ENCODE data around the gene SNTG2. TPM values are rescaled to one million over a fixed set of nuclear protein-coding genes. Genes with fewer than 3 reads are reported as not detected.

The SNTG2 gene
- total and polyA plus RNA-seq, 10 donors, result 1.9 to 59.4 (median 18.3) TPM

- H3K4me1 ChIP-seq, result peaks cover 0 to 40% (median 0%) of the 10 kb centered on the region in 6 donors
- intact Hi-C loops (cut with DNase I; ENCODE audit: low total_unique reads), result no loop called here
- peaks cover 0 to 10% (median 0%) of the 10 kb centered on the region in 7 donors for H3K27me3 ChIP-seq (replicated peaks in 1 of 7)
- peaks cover 0 to 3% (median 0%) of the 10 kb centered on the region in 8 donors for H3K9me3 ChIP-seq
- no peak overlapping the region for H3K4me3 ChIP-seq
- DNase-seq, result no peak
- 62 to 89% (median 75%) methylated on average over 3 to 4 of the region's 4 CpGs for WGBS, 5 donors
- H3K27ac ChIP-seq, result no peak overlapping the region
- H3K36me3 ChIP-seq, result no peaks in the 10 kb centered on the region
- no peak for TF ChIP-seq POLR2A (IDR thresholded peaks at IDR 0.05)
- no peak for TF ChIP-seq CTCF (IDR thresholded peaks at IDR 0.05 in 8 of 11, conservative IDR thresholded peaks at IDR 0.05 in 3 of 11)
- no peak for TF ChIP-seq POLR2AphosphoS5 (IDR thresholded peaks at IDR 0.05)
Observed at GRCh38 chr2:1397350-1397749, 446.7 kb downstream of the SNTG2 start.

- H3K27ac ChIP-seq, result no peak overlapping the region
- no peak overlapping the region for H3K4me3 ChIP-seq
- H3K27me3 ChIP-seq (replicated peaks in 1 of 7), result peaks cover 0 to 10% (median 0%) of the 10 kb centered on the region in 7 donors
- intact Hi-C loops (cut with DNase I; ENCODE audit: low total_unique reads), result no loop called here
- H3K4me1 ChIP-seq, result peaks cover 0 to 40% (median 0%) of the 10 kb centered on the region in 6 donors
- H3K9me3 ChIP-seq, result peaks cover 0 to 8% (median 2%) of the 10 kb centered on the region in 8 donors
- no peaks in the 10 kb centered on the region for H3K36me3 ChIP-seq
- WGBS, 5 donors, result 84 to 95% (median 92%) methylated on average over 6 to 7 of the region's 7 CpGs
- no peak for DNase-seq
- TF ChIP-seq POLR2A (IDR thresholded peaks at IDR 0.05) (no peak), CTCF (IDR thresholded peaks at IDR 0.05 in 8 of 11, conservative IDR thresholded peaks at IDR 0.05 in 3 of 11) (no peak), POLR2AphosphoS5 (IDR thresholded peaks at IDR 0.05) (no peak)
Observed at GRCh38 chr2:1398191-1398590, 447.5 kb downstream of the SNTG2 start.

- no peak for TF ChIP-seq POLR2AphosphoS5 (IDR thresholded peaks at IDR 0.05)
- no peak for TF ChIP-seq POLR2A (IDR thresholded peaks at IDR 0.05)
- TF ChIP-seq CTCF (IDR thresholded peaks at IDR 0.05 in 8 of 11, conservative IDR thresholded peaks at IDR 0.05 in 3 of 11), result no peak
- no peak overlapping the region for H3K27ac ChIP-seq
- WGBS, 5 donors, result 53 to 61% (median 58%) methylated on average over 8 of the region's 8 CpGs
- H3K4me1 ChIP-seq, result peaks cover 0 to 40% (median 0%) of the 10 kb centered on the region in 6 donors
- H3K27me3 ChIP-seq (replicated peaks in 1 of 7), result peaks cover 0 to 10% (median 0%) of the 10 kb centered on the region in 7 donors
- intact Hi-C loops (cut with DNase I; ENCODE audit: low total_unique reads), result no loop called here
- H3K4me3 ChIP-seq, result no peak overlapping the region
- peaks cover 0 to 8% (median 2%) of the 10 kb centered on the region in 8 donors for H3K9me3 ChIP-seq
- H3K36me3 ChIP-seq, result no peaks in the 10 kb centered on the region
- no peak for DNase-seq
Observed at GRCh38 chr2:1400943-1401735, 450.5 kb downstream of the SNTG2 start.

- Histone ChIP-seq H3K27ac (no peak overlapping the region), H3K4me1 (peaks cover 0 to 40% (median 0%) of the 10 kb centered on the region in 6 donors), H3K27me3 (replicated peaks in 1 of 7) (peaks cover 0 to 10% (median 0%) of the 10 kb centered on the region in 7 donors), H3K9me3 (peaks cover 0 to 8% (median 2%) of the 10 kb centered on the region in 8 donors), H3K4me3 (no peak overlapping the region), H3K36me3 (no peaks in the 10 kb centered on the region)
- intact Hi-C loops (cut with DNase I; ENCODE audit: low total_unique reads), result no loop called here
- WGBS, 5 donors, result 73 to 91% (median 85%) methylated on average over 9 of the region's 9 CpGs
- no peak for TF ChIP-seq POLR2A (IDR thresholded peaks at IDR 0.05)
- no peak for TF ChIP-seq CTCF (IDR thresholded peaks at IDR 0.05 in 8 of 11, conservative IDR thresholded peaks at IDR 0.05 in 3 of 11)
- TF ChIP-seq POLR2AphosphoS5 (IDR thresholded peaks at IDR 0.05), result no peak
- DNase-seq, result no peak
Observed at GRCh38 chr2:1402064-1402463, 451.4 kb downstream of the SNTG2 start.

Data from spleen (tissue), 11 donors.